Thyroid gland (tissue), 4 donors: Measurements from ENCODE around the gene MAP3K5. TPM values are rescaled to one million over a fixed set of nuclear protein-coding genes. Genes with fewer than 3 reads are reported as not detected.

Experiments used
- DNase-seq, 2 donors: peaks; one replicate each; pipeline ENCODE4 v3.0.0-alpha.2; 2019
- H3K27ac ChIP-seq, 3 donors: fragments of 200-600 bp; sonication (generic); 1 replicate in 2 of 3; 2 replicates in 1 of 3; pipeline ENCODE4 v1.5.1; 2016 to 2019; ENCODE audit warnings: mild to moderate bottlenecking in 1 of 3, moderate library complexity in 1 of 3
- H3K27me3 ChIP-seq: fragments of 200-600 bp; sonication (generic); one replicate; pipeline ENCODE4 v1.5.1; 2019
- H3K36me3 ChIP-seq, 2 donors: fragments of 200-600 bp; sonication (generic); one replicate each; pipeline ENCODE4 v1.5.1; 2016 to 2019
- H3K4me1 ChIP-seq, 2 donors: fragments of 200-600 bp; sonication (generic); one replicate each; pipeline ENCODE4 v1.5.1; 2017 to 2019
- H3K4me3 ChIP-seq, 3 donors: fragments of 200-600 bp; sonication (generic); replicated peaks in 1 of 3; 1 replicate in 2 of 3; 2 replicates in 1 of 3; pipeline ENCODE4 v1.5.1; 2016; ENCODE audit warnings: mild to moderate bottlenecking in 1 of 3
- H3K9me3 ChIP-seq: fragments of 200-600 bp; sonication (generic); one replicate; pipeline ENCODE4 v1.5.1; 2017
- CTCF ChIP-seq, 6 experiments: fragments of 200-600 bp in 3 of 6; fragments of 450-650 bp in 3 of 6; sonication (generic) in 3 of 6; IDR thresholded peaks; one replicate each; pipeline ENCODE4 v1.5.1; 2016 to 2019; ENCODE audit warnings: antibody characterized with exemption in 6 of 6, mild to moderate bottlenecking in 2 of 6, inconsistent platforms in 1 of 6, moderate library complexity in 1 of 6
- POLR2A ChIP-seq, 2 donors: fragments of 450-650 bp; IDR thresholded peaks; one replicate each; pipeline ENCODE4 v1.6.1; 2017; ENCODE audit warnings: antibody characterized with exemption in 2 of 2, mild to moderate bottlenecking in 2 of 2, moderate library complexity in 1 of 2
- WGBS, 2 donors: methylation state at CpG; one replicate each; pipeline ENCODE4 v1.1.5; 2017; 5-methylcytosine and 5-hydroxymethylcytosine counted together
- intact Hi-C: fragments of 100-400 bp; cut with DNase I; formaldehyde crosslinking; loops from one replicate; pipeline ENCODE4 v1.15.1; 2023
- total RNA-seq, 4 donors: library from RNA; depleted of rRNA; stranded (reverse); fragments of >200 nt; gene quantifications; one replicate each; pipeline ENCODE4 v1.2.3, GENCODE V29; 2016

Gene MAP3K5
- total RNA-seq, 4 donors from 2014 or later, result 28.1 to 68.0 (median 46.5) TPM

DNA sequence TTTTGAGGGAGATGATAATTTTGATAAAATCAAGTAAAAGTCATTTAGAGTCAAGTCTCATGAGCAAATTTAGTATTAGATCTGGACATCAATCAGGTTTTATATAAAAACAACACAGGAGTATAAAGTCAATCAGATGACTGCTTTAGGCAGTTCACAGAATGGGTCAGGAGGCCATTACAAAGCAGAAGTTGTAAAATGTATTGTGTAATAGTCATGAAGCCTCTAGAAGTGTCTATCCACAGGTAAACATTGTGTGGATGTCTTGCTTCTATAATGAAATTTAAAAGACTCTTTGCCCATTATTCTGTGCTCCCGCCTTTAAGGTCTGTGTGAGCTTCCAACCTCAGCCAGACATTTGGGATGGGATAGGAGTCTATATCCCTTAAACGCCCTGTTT is 270.9 kb downstream of the MAP3K5 start:
- no peaks in the 10 kb centered on the region for H3K27me3 ChIP-seq
- DNase-seq, result no peak
- no peak for TF ChIP-seq CTCF (IDR thresholded peaks at IDR 0.05)
- no peak overlapping the region for H3K4me3 ChIP-seq
- no peak overlapping the region for H3K27ac ChIP-seq
- H3K9me3 ChIP-seq, result no peaks in the 10 kb centered on the region
- H3K36me3 ChIP-seq, result no peaks in the 10 kb centered on the region
- peaks cover 23 to 24% of the 10 kb centered on the region in 2 donors for H3K4me1 ChIP-seq
- WGBS, 2 donors, result 86 to 89% methylated on average over 2 of the region's 2 CpGs
- intact Hi-C loops, result no loop called here

GRCh38 chr6:136520517-136520916 is 271.8 kb downstream of the MAP3K5 start:
- no peaks in the 10 kb centered on the region for H3K9me3 ChIP-seq
- peaks cover 18 to 19% of the 10 kb centered on the region in 2 donors for H3K4me1 ChIP-seq
- H3K4me3 ChIP-seq, result no peak overlapping the region
- no peak for DNase-seq
- no peak for TF ChIP-seq CTCF (IDR thresholded peaks at IDR 0.05)
- TF ChIP-seq POLR2A (IDR thresholded peaks at IDR 0.05), result no peak
- H3K27ac ChIP-seq, result no peak overlapping the region
- H3K27me3 ChIP-seq, result no peaks in the 10 kb centered on the region
- 92 to 97% methylated on average over 3 of the region's 3 CpGs for WGBS, 2 donors
- intact Hi-C loops, result no loop called here
- H3K36me3 ChIP-seq, result no peaks in the 10 kb centered on the region

DNA sequence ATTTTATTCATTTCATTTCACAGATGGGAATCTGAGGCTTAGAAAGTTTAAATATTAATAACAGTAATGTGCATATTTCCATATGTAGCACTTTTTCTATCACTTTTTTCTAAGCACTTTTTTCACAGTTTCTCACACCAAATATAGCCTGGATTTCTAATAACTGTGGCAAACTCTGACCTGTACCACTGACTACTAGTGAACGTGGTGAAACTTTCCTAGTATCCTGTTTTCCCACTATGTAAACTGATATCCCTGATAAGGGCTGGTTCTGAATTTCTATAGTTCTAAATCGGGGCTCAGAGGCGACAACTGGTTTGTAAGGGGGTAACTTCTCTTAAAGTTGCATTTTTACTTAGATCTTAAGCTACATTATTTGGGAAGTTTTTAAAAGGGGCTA is 274.7 kb downstream of the MAP3K5 start:
- Histone ChIP-seq H3K4me1 (peaks cover 22 to 23% of the 10 kb centered on the region in 2 donors), H3K27ac (peak overlapping the region in 1 of 3 donors; percentile 64), H3K9me3 (no peaks in the 10 kb centered on the region), H3K27me3 (no peaks in the 10 kb centered on the region), H3K4me3 (no peak overlapping the region), H3K36me3 (no peaks in the 10 kb centered on the region)
- intact Hi-C loops, result no loop called here
- 76 to 81% methylated on average over 3 of the region's 3 CpGs for WGBS, 2 donors
- TF ChIP-seq CTCF (IDR thresholded peaks at IDR 0.05) (no peak), POLR2A (IDR thresholded peaks at IDR 0.05) (no peak)
- DNase-seq, result no peak

- DNase-seq, result peak in 1 of 2 donors; percentile 11
- H3K9me3 ChIP-seq, result no peaks in the 10 kb centered on the region
- H3K4me1 ChIP-seq, result peaks cover 27 to 29% of the 10 kb centered on the region in 2 donors
- no peak overlapping the region for H3K4me3 ChIP-seq
- no peaks in the 10 kb centered on the region for H3K36me3 ChIP-seq
- no peaks in the 10 kb centered on the region for H3K27me3 ChIP-seq
- H3K27ac ChIP-seq, result peak overlapping the region in 1 of 3 donors; percentile 64
- no peak for TF ChIP-seq CTCF (IDR thresholded peaks at IDR 0.05)
- TF ChIP-seq POLR2A (IDR thresholded peaks at IDR 0.05), result no peak
- intact Hi-C loops, result no loop called here
Observed at GRCh38 chr6:136517002-136517401, 275.3 kb downstream of the MAP3K5 start.

DNA sequence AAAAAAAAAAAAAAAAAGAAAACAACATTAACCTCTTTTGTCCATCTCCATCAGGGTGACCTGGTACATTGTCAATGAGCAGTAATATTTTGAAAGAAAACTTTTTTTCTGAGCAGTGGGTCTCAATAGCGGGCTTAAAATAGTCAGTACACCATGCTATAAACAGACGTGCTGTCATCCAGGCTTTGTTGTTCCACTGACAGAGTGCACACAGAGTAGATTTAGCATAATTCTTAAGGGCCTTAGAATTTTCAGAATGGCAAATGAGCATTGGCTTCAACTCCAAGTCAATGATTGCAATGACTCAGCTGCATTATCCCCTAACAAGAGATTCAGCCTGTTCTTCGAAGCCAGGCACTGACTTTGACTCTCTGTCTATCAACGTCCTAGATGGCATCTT is 277.7 kb downstream of the MAP3K5 start:
- no peak for DNase-seq
- Histone ChIP-seq H3K4me1 (peaks cover 27 to 28% of the 10 kb centered on the region in 2 donors), H3K27me3 (no peaks in the 10 kb centered on the region), H3K36me3 (no peaks in the 10 kb centered on the region), H3K9me3 (no peaks in the 10 kb centered on the region), H3K4me3 (no peak overlapping the region), H3K27ac (no peak overlapping the region)
- TF ChIP-seq POLR2A (IDR thresholded peaks at IDR 0.05) (no peak), CTCF (IDR thresholded peaks at IDR 0.05) (no peak)
- 91 to 97% methylated on average over 4 of the region's 4 CpGs for WGBS, 2 donors
- intact Hi-C loops, result no loop called here
